GM12873 (cell line): Measurements from ENCODE around the gene SERGEF.

Experiments used
- TF ChIP-seq, protein P1 (sequence below): IDR thresholded peaks from 2 replicates; pipeline ENCODE4 v1.5.1; 2012; ENCODE audit warnings: low read depth, mild to moderate bottlenecking, moderate library complexity, low read length, control low read depth; ENCODE audit not compliant: insufficient read depth; ENCODE audit errors: missing control alignments

The SERGEF gene

DNA sequence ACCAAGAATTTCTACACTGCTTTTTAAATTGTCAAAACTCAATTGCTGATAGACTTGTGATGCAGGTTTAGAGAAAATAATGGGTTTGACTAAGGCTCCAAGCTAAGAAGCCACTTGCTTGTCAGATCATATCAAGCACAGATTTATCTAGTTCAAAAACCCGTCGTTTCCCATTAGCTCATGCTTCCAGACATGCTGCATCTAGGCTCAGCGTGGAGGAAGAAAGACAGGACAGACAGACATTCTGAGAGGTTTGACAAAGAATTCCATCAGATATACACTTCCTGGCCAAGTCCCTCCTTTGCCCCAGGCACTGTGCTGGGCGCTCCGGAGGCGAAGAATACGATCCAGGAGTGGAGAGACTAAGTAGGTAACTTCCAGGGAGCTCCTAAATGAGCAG is 201.5 kb downstream of the SERGEF start:
- TF ChIP-seq, protein P1, sequence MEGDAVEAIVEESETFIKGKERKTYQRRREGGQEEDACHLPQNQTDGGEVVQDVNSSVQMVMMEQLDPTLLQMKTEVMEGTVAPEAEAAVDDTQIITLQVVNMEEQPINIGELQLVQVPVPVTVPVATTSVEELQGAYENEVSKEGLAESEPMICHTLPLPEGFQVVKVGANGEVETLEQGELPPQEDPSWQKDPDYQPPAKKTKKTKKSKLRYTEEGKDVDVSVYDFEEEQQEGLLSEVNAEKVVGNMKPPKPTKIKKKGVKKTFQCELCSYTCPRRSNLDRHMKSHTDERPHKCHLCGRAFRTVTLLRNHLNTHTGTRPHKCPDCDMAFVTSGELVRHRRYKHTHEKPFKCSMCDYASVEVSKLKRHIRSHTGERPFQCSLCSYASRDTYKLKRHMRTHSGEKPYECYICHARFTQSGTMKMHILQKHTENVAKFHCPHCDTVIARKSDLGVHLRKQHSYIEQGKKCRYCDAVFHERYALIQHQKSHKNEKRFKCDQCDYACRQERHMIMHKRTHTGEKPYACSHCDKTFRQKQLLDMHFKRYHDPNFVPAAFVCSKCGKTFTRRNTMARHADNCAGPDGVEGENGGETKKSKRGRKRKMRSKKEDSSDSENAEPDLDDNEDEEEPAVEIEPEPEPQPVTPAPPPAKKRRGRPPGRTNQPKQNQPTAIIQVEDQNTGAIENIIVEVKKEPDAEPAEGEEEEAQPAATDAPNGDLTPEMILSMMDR = no peak

DNA sequence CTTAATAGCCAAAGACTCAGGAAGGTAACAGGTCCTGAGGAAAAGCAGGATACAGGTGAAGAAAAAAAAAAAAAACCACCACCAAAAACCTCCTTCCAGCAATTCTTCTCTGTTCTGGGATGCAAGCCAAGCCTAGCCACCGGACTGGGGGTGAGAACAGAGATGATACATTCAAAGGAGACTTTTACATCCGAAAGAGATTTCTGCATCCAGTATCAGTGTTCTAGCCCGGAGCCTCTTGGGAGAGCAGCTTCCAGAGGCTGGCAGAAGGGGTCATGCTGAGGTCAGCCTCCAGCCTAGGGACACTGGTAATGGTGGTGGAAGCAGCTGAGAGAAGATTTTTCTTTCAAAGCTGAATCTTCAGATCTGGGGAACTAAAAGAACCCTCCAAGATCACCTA is 202.1 kb downstream of the SERGEF start:
- TF ChIP-seq, protein P1 = no peak

DNA sequence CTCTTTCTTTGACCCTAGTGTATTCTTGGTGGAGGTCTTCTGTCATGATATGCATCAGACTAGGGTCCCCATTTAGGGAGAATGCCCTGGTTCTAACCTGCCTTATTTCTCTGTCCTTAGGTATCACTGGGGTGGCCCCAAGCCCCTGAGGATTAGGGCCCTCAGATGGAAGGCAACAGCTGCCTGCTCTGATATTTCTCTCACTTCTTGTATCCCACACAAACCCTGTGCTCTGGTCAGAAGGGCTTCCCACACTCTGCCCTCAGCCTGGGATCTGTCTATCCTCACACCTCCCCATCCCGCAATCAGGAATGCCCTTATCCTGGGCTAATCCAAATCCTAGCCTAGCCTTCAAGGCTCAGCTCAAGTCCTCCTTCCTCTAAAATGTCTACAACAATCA is 202.8 kb downstream of the SERGEF start:
- TF ChIP-seq, protein P1 = no peak

DNA sequence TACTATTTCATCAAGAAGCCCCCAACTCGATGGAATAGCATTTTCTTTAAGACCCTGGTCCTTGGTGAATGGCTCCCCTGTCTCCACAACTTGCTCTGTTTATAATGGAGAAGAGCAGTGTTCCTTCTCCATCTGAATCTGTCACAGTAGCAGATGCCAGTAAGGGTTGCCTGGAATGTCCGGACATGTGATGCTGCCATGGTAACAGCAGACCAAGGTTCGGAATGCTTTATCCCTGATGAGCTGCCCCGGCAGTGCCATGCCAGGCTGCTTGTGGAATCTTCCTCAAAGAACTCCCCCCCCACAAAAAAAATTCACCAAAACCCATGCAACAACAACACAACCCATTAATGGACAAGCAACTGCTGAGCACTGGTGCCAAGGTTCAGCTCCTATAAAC is 205.8 kb downstream of the SERGEF start:
- TF ChIP-seq, protein P1 = no peak

DNA sequence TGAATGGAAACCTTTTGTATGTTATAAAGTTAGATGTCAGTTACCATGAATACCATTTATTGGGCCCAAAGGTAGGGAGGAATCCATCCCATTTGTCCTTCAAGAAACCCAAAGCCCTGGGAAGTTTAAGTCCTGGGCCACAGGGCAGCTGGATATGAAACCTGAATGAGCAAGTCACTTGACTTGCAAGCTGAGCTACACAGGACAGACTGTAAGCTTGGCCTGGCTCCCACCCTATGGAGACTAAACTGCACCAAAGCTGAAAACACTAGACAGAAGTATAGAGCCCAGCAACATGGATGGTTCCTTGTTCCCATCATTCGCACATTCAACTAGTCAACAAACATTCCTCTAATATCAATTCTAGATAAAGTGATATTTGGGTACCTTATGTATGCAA is 207.0 kb downstream of the SERGEF start:
- TF ChIP-seq, protein P1 = no peak

DNA sequence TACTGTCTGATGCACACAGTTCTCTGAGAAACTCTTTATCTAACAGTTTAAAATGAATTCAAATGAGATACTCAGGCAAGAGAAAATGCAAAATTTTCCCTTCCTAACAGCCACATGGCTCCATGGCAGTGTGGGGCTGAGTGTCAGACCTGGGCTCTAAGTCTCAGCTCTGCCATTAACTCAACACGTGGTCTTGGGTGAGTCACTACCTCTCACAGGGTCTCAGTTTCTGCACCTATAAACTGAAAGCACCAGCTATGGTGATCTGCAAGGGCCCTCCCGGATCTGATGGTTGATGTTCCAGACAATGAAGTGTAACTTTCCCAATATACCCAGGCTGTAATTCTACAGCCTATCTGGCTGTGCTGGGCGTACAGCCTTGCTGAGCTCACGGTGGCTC is 207.8 kb downstream of the SERGEF start:
- TF ChIP-seq, protein P1 = no peak

DNA sequence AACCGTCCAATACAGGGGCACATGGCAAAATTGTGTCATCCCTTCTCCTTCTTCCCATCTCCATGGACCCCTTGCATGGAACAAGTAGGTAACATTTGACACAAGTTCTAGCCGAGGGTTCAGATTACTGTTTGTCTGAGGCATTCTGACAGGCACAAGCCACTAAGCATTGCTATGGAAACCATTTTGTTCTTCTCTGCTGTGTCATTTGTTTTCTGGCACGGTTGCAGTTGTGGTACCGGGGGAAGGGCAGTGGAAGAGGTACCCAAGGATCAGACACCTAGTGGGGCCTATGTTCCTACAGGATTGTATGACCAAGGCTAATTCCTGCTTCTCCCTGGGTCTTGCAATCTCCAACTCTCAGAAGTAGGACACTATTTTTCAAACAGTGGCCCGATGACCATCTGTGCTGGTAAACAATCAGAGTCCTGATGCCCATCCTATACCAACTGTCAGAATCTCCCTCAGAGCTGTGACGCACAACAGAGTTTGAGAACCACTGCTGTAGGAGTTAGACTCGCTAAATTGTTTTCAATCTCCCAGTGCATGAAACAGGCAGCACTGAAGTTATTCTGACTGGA is 209.0 kb downstream of the SERGEF start:
- TF ChIP-seq, protein P1 = no peak
